Middle frontal gyrus (tissue), 1 donor: ENCODE measurements around the gene COMMD6.
"Not testable (repeated sequence)": the region's sequence is repeated elsewhere in the genome, so short reads cannot be mapped to it uniquely, and the experiment has no call there.

ENCODE experiments used
- DNase-seq: peaks from one replicate; pipeline ENCODE4 v3.0.0-alpha.2; 2015; ENCODE audit warnings: low spot score; ENCODE audit errors: extremely low spot score

Gene COMMD6

GRCh38 chr13:75537401-75538365, at the start of gene COMMD6:
Gene COMMD6 (minus strand): TSS chr13:75537841. CDS start chr13:75537805, 36 bp downstream.
- DNase-seq: peak; percentile 72

- no peak for DNase-seq
These were observed 47.5 kb upstream of the COMMD6 start for GRCh38 chr13:75585153-75585552.

- DNase-seq: no peak
These were observed 45.5 kb upstream of the COMMD6 start for GRCh38 chr13:75583091-75583490.

DNA sequence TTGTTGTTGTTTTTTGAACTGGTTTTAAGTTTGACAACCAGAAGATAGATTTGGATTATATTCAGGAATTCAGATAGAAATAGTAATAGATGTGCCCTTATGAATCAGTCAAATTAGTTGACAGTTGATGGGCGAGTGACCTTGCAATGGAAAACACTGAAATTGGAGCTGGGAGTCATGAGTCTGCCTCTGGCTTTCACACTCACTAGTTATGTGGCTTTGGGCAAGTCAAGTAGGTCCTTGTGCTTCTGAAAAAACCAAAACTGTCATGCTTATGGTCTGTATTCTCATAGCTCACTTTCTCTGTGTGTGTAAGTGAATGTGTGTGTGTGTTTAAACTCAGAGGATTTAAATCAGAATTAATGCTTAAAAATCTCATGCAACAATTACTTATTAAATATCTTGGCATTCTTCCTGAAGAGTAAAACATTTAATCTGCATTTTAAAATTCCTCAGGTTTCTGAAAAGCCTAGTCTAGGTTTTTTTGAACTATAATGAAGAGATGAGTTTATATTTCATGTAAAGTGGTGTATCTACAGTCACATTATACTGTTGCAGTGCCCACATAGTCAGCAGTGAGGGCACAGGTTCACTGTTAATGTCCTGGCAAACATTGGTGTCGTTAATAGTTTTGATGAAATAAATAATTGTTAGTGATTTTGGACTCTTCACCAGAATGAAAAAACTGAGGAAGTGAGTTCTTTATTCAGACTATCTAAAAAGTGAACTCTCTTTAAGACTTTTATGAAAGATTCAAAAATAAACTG, 44.4 kb upstream of the COMMD6 start:
- DNase-seq: no peak

DNA sequence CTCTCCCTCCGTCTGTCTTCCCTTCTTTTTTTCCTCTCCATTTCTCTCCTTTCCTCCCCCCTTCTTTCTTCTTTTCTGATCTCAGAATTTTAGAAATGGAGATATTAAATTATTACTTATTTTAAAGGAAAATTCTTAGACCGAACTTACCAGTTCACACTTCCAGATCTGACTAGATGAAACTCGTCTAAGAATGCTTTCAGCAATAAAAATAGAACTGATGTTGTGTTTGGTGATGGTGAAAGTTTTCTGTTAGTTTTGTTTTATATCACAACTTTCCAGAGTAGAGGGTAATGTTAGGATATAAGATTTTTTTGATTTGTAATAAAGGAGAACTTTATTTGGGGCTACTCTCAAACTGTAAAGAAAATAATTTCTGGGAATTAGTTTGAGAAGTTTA, 41.9 kb upstream of the COMMD6 start:
- DNase-seq: no peak

GRCh38 chr13:75569576-75569975, 31.9 kb upstream of the COMMD6 start:
- DNase-seq: no peak

DNA sequence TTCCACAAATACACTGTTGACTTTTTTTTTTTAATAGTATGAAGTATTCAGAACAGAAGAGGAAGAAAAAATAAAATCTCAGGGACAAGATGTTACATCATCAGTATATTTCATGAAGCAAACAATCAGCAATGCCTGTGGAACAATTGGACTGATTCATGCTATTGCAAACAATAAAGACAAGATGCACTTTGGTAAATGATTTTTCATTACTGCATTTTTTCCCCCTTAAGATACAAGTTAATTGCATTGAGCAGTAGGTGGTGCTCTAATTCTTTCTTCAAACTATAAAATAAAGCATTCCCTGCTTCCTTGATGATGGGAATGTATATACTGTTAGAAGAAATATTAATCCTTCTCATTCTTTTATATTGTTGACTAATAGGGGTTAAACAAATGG, 29.0 kb upstream of the COMMD6 start:
- peak; percentile 12 for DNase-seq

DNA sequence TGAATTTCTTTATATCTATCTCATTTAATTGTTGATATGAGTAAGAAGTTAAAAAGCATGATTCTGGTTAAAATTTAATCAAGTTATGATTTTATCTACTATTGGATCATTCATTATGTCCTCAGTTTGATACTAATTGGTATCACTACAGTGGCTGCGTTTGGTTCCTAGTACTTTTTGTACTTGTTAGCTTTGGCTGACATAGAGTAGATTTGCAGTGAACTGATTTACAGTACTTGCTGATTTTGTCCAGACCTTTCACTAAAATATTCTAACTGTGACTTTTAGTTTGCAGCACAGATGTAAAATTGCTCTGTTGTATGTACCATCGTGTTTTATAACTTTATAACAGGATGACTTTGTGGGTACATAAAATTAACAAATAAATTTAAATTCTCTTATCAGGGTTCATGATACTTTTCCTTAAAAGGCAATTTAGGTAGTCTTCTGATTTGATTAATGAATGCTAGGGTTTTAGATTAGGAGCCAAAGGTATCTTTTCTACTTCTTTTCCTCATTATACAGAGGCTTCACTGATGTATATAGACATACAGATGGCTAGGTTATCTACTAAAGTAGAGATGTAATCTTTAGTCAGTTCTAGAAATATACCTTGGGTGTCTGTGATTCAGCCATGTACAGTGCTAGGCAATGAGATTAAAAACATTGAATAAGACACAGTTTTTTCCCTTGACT, 20.7 kb upstream of the COMMD6 start:
- DNase-seq: no peak

GRCh38 chr13:75556961-75557360, 19.3 kb upstream of the COMMD6 start:
- DNase-seq: no peak

DNA sequence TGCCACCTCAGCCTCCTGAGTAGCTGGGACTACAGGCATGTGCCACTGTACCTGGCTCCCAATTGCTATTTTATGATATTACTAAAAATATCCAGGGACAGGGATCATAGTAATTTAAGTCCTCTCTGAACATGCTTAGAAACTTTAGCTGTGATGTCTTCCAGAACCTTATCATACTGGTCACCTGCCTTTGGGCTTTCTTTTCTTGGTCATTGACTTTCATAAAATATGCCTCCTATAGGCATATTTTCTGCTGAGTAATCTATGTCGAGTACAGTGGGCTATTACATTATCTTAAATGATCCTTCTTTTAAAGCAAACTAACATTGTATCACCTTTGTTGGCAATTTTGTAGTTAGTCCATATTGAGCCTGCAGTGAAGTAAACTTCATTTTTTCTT, 18.2 kb upstream of the COMMD6 start:
- no peak for DNase-seq

DNA sequence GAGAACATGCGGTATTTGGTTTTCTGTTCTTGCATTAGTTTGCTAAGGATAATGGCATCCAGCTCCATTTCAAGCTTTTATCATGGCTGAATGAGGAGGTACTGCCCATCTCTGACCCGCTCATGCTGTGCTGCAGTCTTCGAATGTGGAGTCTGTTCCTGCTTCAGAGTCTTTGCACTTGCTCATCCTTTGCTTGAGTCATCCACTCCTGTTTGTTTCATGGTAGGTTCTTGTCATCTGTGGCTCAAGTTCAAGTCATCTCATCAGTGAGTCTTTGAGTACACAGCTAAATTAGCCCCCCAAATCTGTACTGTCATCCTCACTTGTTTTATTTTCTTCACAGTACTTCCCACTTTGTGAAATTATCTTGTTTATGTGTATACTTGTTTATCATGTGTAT, 17.3 kb upstream of the COMMD6 start:
- DNase-seq: no peak

DNA sequence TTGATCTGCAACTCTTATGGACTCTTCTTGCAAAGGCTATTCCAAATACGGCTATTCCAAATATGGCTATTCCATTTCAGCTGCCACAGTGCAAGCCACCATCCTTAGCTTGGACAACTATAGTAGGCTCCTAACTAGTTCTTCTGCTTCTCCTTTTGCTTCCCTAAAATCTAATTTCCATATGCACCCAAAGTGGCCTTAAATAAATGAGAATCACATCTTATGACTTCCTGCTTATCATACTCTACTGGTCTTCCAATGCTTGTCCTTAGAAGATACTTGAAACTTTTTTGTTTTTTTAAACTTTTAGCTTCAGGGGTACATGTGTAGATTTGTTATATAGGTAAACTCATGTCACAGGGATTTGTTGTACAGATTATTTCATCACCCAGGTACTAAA, 16.8 kb upstream of the COMMD6 start:
- no peak for DNase-seq

DNA sequence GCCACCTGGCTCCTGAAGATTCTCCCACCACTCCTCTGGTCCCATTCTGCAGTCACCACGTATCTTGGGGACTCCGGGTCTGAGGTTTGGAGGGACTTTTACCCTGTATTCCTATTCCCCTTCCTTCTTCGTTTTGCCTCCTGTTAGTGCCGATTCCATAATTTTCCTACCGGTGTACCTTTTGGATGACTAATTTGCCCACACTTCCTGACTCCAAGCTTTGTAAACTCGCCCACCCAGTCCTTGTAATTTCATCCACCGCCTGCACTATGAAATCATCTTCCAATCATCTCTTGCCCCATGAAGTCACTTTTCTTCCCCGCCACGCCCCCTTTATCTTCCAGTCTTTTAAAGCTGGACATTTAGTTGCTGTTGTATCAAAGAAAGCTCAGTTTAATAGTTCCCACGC, 12.5 kb upstream of the COMMD6 start:
- no peak for DNase-seq

DNA sequence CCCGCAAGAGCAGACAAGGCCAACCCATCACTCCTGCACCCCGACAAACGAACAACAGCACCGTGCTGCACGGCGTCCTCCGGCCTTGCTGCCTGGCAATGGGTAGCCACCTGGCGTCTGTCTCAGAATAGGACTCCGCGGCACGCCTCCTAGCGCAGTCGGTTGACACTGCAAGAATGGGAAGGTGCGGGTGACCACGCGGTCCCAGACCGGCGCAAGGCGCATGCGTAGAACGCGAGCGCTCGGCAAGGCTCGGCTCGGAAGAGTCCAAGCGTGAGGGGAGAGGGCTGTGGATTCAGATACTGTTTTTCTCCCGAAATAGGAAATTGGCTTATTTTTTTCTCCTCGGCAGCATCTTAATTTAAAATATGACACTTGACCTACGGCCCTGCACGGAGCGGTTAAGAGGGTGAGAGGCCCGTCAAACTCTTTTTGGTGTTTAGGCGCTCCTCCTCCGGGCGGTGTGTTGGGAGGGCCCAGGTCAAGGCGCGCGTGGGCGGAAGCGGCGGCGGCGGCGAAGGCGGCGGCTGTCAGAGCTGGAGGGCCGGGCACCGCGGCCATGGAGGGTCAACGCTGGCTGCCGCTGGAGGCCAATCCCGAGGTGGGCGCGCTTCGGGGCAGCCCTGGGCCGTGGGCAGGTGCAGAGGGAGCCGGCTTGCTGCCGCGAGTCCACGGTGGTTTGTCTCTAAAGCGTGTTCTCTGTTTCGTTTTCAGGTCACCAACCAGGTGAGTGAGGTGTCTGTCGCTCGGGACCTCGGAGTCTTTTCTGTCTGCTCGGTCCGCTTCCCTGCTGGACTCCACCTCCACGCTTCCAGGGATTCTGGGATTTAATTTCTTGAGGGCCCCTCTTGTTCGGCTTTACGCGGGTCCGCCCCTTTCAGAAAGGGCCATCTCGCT, 11.9 kb upstream of the COMMD6 start, which contains the start of gene UCHL3:
Gene UCHL3, plus strand, starts transcription at position 530 of the 897 bp plus-strand sequence. Its CDS starts 30 bp downstream, at position 560.
- peak; percentile 92 for DNase-seq

GRCh38 chr13:75547917-75548316, 10.3 kb upstream of the COMMD6 start:
- no peak for DNase-seq

DNA sequence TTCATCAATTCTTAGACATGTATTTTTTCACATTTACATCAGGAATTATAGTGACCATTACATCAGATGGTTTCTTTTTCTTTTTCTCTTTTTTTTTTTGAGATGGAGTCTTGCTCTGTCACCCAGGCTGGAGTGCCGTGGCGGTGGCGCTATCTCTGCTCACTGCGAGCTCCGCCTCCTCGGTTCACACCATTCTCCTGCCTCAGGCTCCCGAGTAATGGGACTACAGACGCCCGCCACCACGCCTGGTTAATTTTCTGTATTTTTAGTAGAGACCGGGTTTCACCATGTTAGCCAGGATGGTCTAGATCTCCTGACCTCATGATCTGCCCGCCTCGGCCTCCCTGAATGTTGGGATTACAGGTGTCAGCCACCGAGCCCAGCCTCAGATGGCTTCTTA, 7.7 kb upstream of the COMMD6 start:
- DNase-seq: not testable (repeated sequence)

DNA sequence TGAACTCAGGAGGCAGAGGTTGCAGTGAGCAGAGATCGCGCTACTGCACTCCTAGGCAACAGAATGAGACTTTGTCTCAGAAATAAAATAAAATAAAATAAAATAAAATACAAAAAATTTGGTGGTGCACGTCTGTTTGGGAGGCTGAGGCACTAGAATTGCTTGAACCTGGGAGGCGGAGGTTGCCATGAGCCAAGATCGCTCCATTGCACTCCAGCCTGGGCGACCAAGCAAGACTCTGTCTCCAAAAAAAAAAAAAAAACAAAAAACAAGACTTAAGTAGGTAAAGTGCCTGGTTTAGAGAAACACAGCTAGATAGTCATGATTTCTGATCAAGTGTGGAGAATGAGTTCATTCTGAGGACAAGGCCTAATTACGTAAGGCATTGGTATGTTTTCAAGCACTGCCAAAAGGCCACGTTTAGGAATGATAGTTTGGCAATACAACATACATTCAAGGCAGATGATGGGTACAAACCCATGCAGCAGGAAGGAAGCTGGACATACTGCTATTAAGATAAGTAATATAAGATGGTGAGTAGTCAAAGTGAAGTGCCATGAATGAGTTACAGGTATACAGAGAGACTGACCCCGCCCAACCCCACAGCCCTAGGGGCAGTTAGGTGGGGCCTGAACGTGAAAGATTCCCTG, 7.2 kb upstream of the COMMD6 start:
- no peak for DNase-seq

GRCh38 chr13:75541961-75542360, 4.3 kb upstream of the COMMD6 start:
- DNase-seq: no peak

DNA sequence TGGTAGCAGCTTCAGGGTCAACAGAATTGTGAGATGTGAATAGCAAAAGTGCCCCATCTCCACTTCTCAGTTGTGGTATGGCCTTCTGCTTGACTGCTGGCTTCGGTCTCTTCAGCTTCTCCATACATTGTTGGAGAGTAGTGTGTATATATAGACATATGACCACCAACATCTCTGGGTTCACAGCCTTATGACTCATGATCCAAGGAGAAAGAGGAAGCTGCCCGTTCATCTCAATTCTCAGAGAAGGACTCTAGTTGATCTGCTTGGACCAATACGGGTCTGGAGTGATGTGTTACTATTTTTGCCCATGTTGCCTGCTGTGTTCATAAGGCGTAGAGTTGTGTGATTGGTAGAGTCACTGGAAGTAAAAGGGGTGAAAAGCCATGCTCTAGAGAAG, 3.6 kb upstream of the COMMD6 start:
- DNase-seq: no peak

DNA sequence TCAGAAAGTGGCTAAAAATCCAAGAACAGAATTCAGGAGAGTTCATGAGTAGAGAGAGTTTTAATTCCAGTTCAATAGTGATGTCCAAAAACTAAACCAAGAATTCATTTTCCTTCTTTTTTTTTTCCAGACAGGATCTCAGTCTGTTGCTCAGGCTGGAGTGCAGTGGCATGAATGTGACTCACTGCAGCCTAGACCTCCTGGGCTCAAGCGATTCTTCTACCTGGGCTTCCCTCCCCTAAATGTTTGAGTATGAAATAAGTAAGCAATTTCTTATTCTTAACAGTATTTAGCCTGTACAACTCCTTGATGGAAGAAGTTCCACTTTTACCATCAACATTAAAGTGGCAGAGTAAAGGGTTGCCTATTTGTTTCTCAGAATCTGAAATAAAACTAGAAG, 3.8 kb downstream of the COMMD6 start:
- no peak for DNase-seq
